GM18499 (cell line): ENCODE measurements around the gene EMP2.

Experiments used
- ATAC-seq: cut with Tn5 transposase; IDR thresholded peaks from one replicate; pipeline ENCODE4 v1.9.1; 2021; ENCODE audit warnings: moderate number of reproducible peaks; ENCODE audit not compliant: insufficient read depth, unreplicated experiment

EMP2 gene

GRCh38 chr16:10497132-10498101 lies 83.0 kb downstream of the EMP2 start:
- ATAC-seq, result no peak

DNA sequence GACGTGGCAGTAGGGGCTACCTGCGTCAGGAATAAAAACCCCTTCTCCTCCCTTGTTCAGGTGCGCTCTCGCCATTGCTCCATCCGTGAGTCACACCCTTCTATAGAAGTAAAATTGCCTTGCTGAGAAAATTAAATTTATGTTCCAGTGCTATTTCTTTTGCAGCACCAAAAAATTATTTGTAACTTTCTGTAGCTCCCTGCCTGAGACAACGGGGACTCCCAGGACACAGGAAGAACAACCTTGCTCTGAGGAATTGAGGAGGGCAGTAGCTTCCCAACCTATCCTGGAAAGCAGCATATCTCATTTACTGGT lies 85.4 kb downstream of the EMP2 start:
- ATAC-seq, result no peak

DNA sequence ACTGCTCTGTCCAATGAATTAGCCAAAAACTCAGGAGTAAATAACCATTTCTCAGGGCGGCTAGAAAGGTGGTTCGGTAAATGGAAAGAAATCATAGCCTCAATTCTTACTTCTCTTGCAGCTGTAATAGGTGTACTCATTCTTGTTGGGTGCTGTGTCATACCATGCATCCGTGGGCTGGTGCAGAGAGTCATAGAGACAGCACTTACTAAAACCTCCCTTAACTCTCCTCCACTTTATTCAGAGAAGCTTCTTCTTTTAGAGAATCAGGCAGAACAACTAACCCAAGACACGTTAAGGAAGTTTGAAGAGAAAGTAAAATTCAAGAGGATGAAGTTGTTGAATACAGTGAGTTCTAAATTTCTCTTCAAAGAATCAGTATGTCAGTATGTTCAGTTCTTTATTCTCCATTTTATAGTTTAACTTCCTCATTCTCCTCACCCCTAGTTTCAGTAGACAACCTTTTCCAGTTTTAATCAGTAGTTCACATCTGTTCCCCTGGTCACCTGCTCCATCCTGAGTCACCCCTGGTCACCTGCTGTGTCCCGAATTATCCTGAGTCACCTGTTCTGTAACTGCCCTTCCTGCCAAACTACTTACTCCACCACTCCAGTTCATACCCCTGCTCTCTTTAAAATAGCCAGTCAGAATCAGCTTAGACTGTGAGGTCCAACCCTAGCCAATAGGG lies 85.9 kb downstream of the EMP2 start:
- no peak for ATAC-seq

GRCh38 chr16:10493276-10493675 lies 87.1 kb downstream of the EMP2 start:
- ATAC-seq, result no peak

DNA sequence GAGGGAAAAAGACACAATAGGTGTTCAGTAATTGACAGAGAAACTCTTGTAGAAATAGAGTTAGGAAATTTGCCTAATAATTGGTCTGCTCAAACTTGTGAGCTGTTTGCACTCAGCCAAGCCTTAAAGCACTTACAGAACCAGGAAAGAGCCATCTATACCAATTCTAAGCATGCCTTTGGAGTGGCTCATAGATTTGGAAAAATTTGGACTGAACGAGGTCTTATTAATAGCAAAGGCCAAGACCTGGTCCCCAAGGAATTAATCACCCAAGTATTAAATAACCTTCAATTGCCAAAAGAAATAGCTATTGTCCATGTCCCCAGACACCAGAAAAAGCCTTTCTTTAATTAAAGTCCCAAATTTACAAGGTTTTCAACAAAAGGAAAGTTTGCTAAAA lies 90.3 kb downstream of the EMP2 start:
- no peak for ATAC-seq

GRCh38 chr16:10485698-10486382 lies 94.6 kb downstream of the EMP2 start:
- no peak for ATAC-seq

- ATAC-seq, result no peak
Measured at GRCh38 chr16:10485159-10485558, 95.2 kb downstream of the EMP2 start.

- no peak for ATAC-seq
Measured at GRCh38 chr16:10480151-10480550, 100.2 kb downstream of the EMP2 start.
